B cell (primary cell): ENCODE measurements around the gene HEXB.

Experiments used
- CTCF ChIP-seq: fragments of 200-600 bp; IDR thresholded peaks from one replicate; pipeline ENCODE4 v1.8.0; 2022; ENCODE audit warnings: antibody characterized with exemption, mild to moderate bottlenecking
- EZH2 ChIP-seq: IDR thresholded peaks from 2 replicates; pipeline ENCODE4 v1.6.1; 2012; ENCODE audit warnings: borderline replicate concordance, low read depth, mild to moderate bottlenecking, moderate library complexity, low read length; ENCODE audit not compliant: insufficient read depth, poor library complexity, severe bottlenecking

DNA sequence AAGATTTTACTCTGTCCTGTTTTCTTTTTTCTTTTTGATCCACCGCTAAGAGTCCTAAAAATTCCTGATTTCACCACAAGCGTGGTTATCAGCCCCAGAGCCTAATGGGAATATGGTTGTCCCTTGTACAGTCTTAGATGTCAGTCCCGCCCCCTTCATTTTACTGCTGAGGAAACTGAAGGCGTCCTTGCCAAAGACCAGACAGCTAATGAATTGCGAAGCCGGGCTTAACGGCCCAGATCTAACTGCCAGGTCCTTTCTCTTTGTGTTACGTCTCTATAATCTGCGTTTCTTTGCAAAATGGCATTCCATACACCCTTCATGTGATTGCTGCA, 82.5 kb downstream of the HEXB start:
- TF ChIP-seq CTCF (no peak), EZH2 (no peak)
